OCI-LY3 (cell line): ENCODE results near the gene WDR31.

ENCODE experiments used
- CTCF ChIP-seq: fragments of 200-600, 300-600 bp; sonication (generic); IDR thresholded peaks from 2 replicates; pipeline ENCODE4 v1.5.1; 2014; ENCODE audit warnings: antibody characterized with exemption, low read length, low read depth
- EZH2phosphoT487 ChIP-seq: fragments of 200-600 bp; shearing (Covaris generic); IDR thresholded peaks from 2 replicates; pipeline ENCODE4 v1.6.1; 2018; ENCODE audit warnings: antibody characterized with exemption, mixed run types, low read depth

GRCh38 chr9:113372059-113372458, 32.0 kb upstream of the WDR31 start:
- TF ChIP-seq CTCF: no peak
- no peak for TF ChIP-seq EZH2phosphoT487
